Karpas-422 (cell line): ENCODE data around the gene UBE2K. TPM values are rescaled to one million over a fixed set of nuclear protein-coding genes. Genes with fewer than 3 reads are reported as not detected.
"Not testable (repeated sequence)": the region's sequence is repeated elsewhere in the genome, so short reads cannot be mapped to it uniquely, and the experiment has no call there.

Experiments used
- DNase-seq: peaks from one replicate; pipeline ENCODE4 v3.0.0-alpha.2; 2015
- H2AFZ ChIP-seq: fragments of 200-600 bp; sonication (generic); 2 replicates; pipeline ENCODE4 v1.6.1; 2014; ENCODE audit warnings: antibody characterized with exemption, low read length, mixed read lengths
- H3K27ac ChIP-seq: fragments of 200-600 bp; sonication (generic); 2 replicates; pipeline ENCODE4 v1.5.1; 2014; ENCODE audit warnings: mild to moderate bottlenecking, low read length, moderate library complexity
- H3K27me3 ChIP-seq: fragments of 200-600 bp; sonication (generic); 2 replicates; pipeline ENCODE4 v1.6.1; 2014; ENCODE audit warnings: low read length, mixed read lengths
- H3K36me3 ChIP-seq: fragments of 200-600 bp; sonication (generic); 2 replicates; pipeline ENCODE4 v1.6.1; 2014; ENCODE audit warnings: low read length, mixed read lengths; ENCODE audit not compliant: insufficient read depth
- H3K4me1 ChIP-seq: fragments of 200-600 bp; sonication (generic); 2 replicates; pipeline ENCODE4 v1.6.1; 2014; ENCODE audit warnings: mild to moderate bottlenecking, low read length, mixed read lengths
- H3K4me2 ChIP-seq: fragments of 200-600 bp; sonication (generic); 2 replicates; pipeline ENCODE4 v1.6.1; 2014; ENCODE audit warnings: low read length, low read depth, mild to moderate bottlenecking; ENCODE audit not compliant: poor library complexity, severe bottlenecking
- H3K4me3 ChIP-seq: fragments of 200-600 bp; sonication (generic); 2 replicates; pipeline ENCODE4 v1.5.1; 2014; ENCODE audit warnings: mild to moderate bottlenecking, antibody characterized with exemption, low read length, mixed read lengths
- H3K79me2 ChIP-seq: fragments of 200-600 bp; sonication (generic); 2 replicates; pipeline ENCODE4 v1.6.1; 2014; ENCODE audit warnings: mild to moderate bottlenecking, low read length, mixed read lengths
- H3K9ac ChIP-seq: fragments of 200-600 bp; sonication (generic); 2 replicates; pipeline ENCODE4 v1.6.0; 2014; ENCODE audit warnings: low read length
- H3K9me2 ChIP-seq: fragments of 200-600 bp; sonication (generic), shearing (Covaris generic); replicated peaks from 2 replicates; pipeline ENCODE4 v1.6.0; 2014; ENCODE audit warnings: mild to moderate bottlenecking, low read length, moderate library complexity; ENCODE audit not compliant: insufficient read depth
- H3K9me3 ChIP-seq: fragments of 300-700, 200-600 bp; sonication (generic); 2 replicates; pipeline ENCODE4 v1.6.1; 2014; ENCODE audit warnings: low read length, mixed read lengths
- H4K20me1 ChIP-seq: fragments of 200-600 bp; sonication (generic); 2 replicates; pipeline ENCODE4 v1.6.1; 2014; ENCODE audit warnings: mild to moderate bottlenecking, antibody characterized with exemption, low read length, low read depth; ENCODE audit not compliant: insufficient read depth
- total RNA-seq: library from RNA; depleted of rRNA; stranded (reverse); fragments of >200 nt; shearing (Covaris generic); gene quantifications from 2 replicates; pipeline ENCODE4 v1.2.3, GENCODE V29; 2014; ENCODE audit warnings: low replicate concordance

The UBE2K gene
- total RNA-seq, 1 experiment from 2014 or later, result 35.8 TPM

DNA sequence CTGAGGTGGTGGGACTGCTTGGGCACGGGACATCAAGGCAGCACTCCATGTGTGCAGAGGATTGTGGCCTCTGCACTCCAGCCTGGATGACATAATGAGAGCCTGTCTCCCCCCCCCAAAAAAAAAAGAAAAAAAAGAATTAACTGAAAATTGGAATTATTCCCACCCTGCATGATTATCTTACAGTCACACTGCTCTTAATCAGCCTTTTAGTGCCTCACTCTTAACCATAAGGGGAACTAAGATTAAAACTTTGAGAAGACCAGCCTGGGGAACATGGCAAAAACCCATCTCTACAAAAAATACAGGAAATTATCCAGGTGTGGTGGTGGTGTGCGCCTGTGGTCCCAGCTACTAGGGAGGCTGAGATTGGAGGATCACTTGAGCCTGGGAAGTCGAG, 94.6 kb downstream of the UBE2K start:
- DNase-seq, result no peak
- no peaks in the 10 kb centered on the region for H3K27me3 ChIP-seq
- H3K79me2 ChIP-seq, result no peaks in the 10 kb centered on the region
- H3K4me2 ChIP-seq, result no peak overlapping the region
- no peaks in the 10 kb centered on the region for H3K36me3 ChIP-seq
- H3K27ac ChIP-seq, result no peak overlapping the region
- H4K20me1 ChIP-seq, result no peaks in the 10 kb centered on the region
- H3K9ac ChIP-seq, result no peak overlapping the region
- no peaks in the 10 kb centered on the region for H3K4me1 ChIP-seq
- no peaks in the 10 kb centered on the region for H3K9me3 ChIP-seq
- H3K4me3 ChIP-seq, result no peak overlapping the region
- no peaks in the 10 kb centered on the region for H3K9me2 ChIP-seq
- no peak overlapping the region for H2AFZ ChIP-seq

DNA sequence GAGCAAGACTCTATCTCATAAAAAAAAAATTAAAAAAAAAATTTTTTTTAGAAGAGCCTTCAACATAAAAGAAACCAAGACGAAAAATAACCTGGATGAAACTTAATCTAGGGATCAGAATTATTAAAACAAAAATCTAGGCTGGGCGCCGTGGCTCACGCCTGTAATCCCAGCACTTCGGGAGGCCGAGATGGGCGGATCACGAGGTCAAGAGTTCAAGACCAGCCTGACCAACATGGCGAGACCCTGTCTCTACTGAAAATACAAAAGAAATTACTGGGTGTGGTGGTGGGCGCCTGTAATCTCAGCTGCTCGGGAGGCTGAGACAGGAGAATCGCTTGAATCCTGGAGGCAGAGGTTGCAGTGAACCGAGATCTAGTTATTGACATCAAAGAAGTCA, 95.0 kb downstream of the UBE2K start:
- not testable (repeated sequence) for H2AFZ ChIP-seq

DNA sequence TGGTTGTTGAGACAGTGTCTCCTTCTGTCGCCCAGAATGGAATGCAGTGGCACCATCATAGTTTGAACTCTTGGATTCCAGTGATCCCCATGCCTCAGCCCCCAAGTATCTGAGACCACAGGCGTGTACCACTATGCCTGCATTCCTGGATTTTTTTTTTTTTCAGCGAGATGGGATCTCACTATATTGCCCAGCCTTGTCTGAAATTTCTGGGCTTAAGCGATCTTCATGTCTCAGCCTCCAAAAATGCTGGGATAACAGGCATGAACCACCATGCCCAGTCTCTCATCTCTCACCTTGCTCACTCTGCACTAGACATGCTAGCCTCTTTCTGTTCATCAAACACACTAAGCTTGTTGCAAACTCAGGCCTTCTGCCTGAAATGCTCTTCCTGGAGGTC, 104.1 kb downstream of the UBE2K start:
- Histone ChIP-seq H3K27ac (no peak overlapping the region), H3K9me3 (no peaks in the 10 kb centered on the region), H3K4me3 (no peak overlapping the region), H4K20me1 (no peaks in the 10 kb centered on the region), H3K4me1 (no peaks in the 10 kb centered on the region), H2AFZ (no peak overlapping the region), H3K36me3 (no peaks in the 10 kb centered on the region), H3K4me2 (no peak overlapping the region), H3K27me3 (no peaks in the 10 kb centered on the region), H3K9me2 (no peaks in the 10 kb centered on the region), H3K79me2 (no peaks in the 10 kb centered on the region), H3K9ac (no peak overlapping the region)
- DNase-seq, result no peak

More for the DNA sequence above, 95.0 kb downstream of the UBE2K start:
- H3K79me2 ChIP-seq, H3K36me3 ChIP-seq, H3K4me1 ChIP-seq, H3K4me2 ChIP-seq, H3K27ac ChIP-seq, H3K9me3 ChIP-seq, H3K27me3 ChIP-seq, H3K4me3 ChIP-seq, H3K9ac ChIP-seq, DNase-seq, H4K20me1 ChIP-seq, H3K9me2 ChIP-seq: not testable (repeated sequence)

DNA sequence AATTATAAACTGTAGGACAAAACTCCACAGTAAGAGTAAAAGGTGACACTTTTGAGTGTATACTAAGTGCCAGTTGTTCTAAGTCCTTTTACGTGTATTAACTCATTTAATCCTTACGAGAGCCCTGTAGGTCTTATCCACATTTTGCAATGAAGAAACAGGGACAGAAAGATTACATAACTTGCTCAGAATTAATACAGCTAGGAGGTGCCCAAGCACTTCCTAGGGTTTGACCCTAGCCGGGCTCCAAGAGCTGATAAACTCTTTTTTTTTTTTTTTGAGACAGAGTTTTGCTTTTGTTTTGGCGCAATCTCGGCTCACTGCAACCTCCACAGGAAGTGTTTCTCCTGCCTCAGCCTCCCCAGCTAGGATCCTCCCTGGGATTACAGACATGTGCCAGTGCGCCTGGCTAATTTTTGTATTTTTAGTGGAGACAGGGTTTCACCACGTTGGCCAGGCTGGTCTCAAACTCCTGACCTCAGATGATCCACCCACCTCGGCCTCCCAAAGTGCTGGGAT, 110.4 kb downstream of the UBE2K start:
- H3K27ac ChIP-seq, result no peak overlapping the region
- H3K4me2 ChIP-seq, result no peak overlapping the region
- H3K27me3 ChIP-seq, result no peaks in the 10 kb centered on the region
- no peaks in the 10 kb centered on the region for H4K20me1 ChIP-seq
- no peaks in the 10 kb centered on the region for H3K9me3 ChIP-seq
- H3K4me1 ChIP-seq, result no peaks in the 10 kb centered on the region
- H3K79me2 ChIP-seq, result no peaks in the 10 kb centered on the region
- H3K9ac ChIP-seq, result no peak overlapping the region
- DNase-seq, result no peak
- no peaks in the 10 kb centered on the region for H3K9me2 ChIP-seq
- H2AFZ ChIP-seq, result no peak overlapping the region
- H3K4me3 ChIP-seq, result no peak overlapping the region
- no peaks in the 10 kb centered on the region for H3K36me3 ChIP-seq

DNA sequence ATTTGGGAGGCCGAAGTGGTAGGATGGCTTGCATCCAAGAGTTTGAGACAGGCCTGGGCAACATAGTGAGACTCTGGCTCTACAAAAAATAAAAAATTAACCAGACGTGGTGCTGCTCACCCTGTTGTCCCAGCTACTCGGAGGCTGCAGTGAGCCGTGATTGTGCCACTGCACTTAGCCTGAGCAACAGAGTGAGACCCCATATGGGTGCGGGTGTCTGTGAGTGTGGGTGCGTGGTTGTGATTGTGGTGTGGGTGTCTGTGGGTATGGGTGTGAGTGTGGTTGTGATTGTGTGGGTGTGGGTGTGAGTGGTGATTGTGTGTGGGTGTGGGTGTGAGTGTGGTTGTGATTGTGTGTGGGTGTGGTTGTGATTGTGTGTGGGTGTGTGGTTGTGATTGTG, 114.6 kb downstream of the UBE2K start:
- Histone ChIP-seq H3K9me3 (no peaks in the 10 kb centered on the region; the same call in 1 of the 2 replicates), H3K27ac (no peak overlapping the region), H4K20me1 (no peaks in the 10 kb centered on the region), H2AFZ (no peak overlapping the region), H3K4me3 (no peak overlapping the region), H3K27me3 (no peaks in the 10 kb centered on the region), H3K79me2 (no peaks in the 10 kb centered on the region), H3K4me2 (no peak overlapping the region), H3K9me2 (no peaks in the 10 kb centered on the region), H3K4me1 (no peaks in the 10 kb centered on the region), H3K36me3 (no peaks in the 10 kb centered on the region), H3K9ac (no peak overlapping the region)
- DNase-seq, result no peak

DNA sequence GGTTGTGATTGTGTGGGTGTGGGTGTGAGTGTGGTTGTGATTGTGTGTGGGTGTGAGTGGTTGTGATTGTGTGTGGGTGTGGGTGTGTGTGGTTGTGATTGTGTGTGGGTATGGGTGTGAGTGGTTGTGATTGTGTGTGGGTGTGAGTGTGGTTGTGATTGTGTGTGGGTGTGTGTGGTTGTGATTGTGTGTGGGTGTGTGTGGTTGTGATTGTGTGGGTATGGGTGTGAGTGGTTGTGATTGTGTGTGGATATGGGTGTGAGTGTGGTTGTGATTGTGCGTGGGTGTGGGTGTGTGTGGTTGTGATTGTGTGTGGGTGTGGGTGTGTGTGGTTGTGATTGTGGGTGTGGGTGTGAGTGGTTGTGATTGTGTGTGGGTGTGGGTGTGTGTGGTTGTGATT, 115.1 kb downstream of the UBE2K start:
- H3K36me3 ChIP-seq, H4K20me1 ChIP-seq, H3K4me3 ChIP-seq, H2AFZ ChIP-seq, H3K9me3 ChIP-seq, DNase-seq, H3K9ac ChIP-seq, H3K9me2 ChIP-seq, H3K27ac ChIP-seq, H3K4me1 ChIP-seq, H3K79me2 ChIP-seq, H3K4me2 ChIP-seq, H3K27me3 ChIP-seq: not testable (repeated sequence)

DNA sequence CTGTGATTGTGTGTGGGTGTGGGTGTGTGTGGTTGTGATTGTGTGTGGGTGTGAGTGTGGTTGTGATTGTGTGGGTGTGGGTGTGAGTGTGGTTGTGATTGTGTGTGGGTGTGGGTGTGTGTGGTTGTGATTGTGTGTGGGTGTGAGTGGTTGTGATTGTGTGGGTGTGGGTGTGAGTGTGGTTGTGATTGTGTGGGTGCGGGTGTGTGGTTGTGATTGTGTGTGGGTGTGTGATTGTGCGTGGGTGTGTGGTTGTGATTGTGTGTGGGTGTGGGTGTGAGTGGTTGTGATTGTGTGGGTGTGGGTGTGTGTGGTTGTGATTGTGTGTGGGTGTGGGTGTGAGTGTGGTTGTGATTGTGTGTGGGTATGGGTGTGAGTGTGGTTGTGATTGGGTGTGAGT, 115.8 kb downstream of the UBE2K start:
- H3K9ac ChIP-seq, H3K27me3 ChIP-seq, DNase-seq, H2AFZ ChIP-seq, H3K9me2 ChIP-seq, H3K79me2 ChIP-seq, H3K36me3 ChIP-seq, H3K27ac ChIP-seq, H3K4me1 ChIP-seq, H3K4me2 ChIP-seq, H3K4me3 ChIP-seq, H4K20me1 ChIP-seq, H3K9me3 ChIP-seq: not testable (repeated sequence)

DNA sequence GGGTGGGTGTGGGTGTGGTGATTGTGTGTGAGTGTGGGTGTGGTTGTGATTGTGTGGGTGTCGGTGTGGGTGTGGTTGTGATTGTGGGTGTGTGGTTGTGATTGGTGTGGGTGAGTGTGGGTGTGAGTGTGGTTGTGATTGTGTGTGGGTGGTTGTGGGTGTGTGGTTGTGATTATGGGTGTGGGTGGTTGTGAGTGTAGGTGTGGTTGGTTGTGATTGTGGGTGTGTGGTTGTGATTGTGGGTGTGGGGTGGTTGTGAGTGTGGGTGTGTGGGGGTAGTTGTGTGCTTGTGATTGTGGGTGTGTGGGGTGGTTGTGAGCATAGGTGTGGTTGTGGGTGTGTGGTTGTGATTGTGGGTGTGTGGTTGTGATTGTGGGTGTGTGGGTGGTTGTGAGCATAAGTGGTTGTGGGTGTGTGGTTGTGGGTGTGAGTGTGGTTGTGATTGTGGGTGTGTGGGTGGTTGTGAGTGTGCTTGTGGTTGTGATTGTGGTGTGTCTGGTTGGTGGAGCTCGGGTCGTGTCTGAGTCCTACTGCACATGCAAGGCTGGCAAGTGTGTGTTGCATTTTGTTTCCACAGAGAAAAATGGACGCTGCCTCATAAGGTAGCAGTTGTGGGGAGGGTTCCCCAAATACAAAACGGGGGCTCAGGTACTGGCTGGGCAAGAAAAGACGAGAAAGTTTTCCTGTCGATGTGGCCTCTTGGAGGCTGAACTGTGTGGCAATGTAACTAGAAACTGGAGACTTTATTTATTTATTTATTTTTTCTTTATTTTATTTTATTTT, 116.7 kb downstream of the UBE2K start:
- no peak overlapping the region for H2AFZ ChIP-seq
- no peak for DNase-seq
- no peaks in the 10 kb centered on the region; the same call in 1 of the 2 replicates for H3K9me3 ChIP-seq
- no peak overlapping the region for H3K27ac ChIP-seq
- no peak overlapping the region for H3K4me2 ChIP-seq
- H4K20me1 ChIP-seq, result no peaks in the 10 kb centered on the region
- H3K9me2 ChIP-seq, result no peaks in the 10 kb centered on the region
- H3K9ac ChIP-seq, result no peak overlapping the region
- no peaks in the 10 kb centered on the region for H3K79me2 ChIP-seq
- H3K36me3 ChIP-seq, result no peaks in the 10 kb centered on the region
- no peak overlapping the region for H3K4me3 ChIP-seq
- no peaks in the 10 kb centered on the region for H3K27me3 ChIP-seq
- H3K4me1 ChIP-seq, result no peaks in the 10 kb centered on the region
